Kidney (tissue), 14 donors: ENCODE data around the gene GRAMD2A. TPM values are rescaled to one million over a fixed set of nuclear protein-coding genes. Genes with fewer than 3 reads are reported as not detected.
A peak's percentile ranks its signal among the peaks of the same experiment; 100 is the strongest.

Source experiments
- DNase-seq, 5 donors: peaks; one replicate each; pipeline ENCODE4 v3.0.0-alpha.2; 2013 to 2020
- FAIRE-seq: peaks from 2 replicates; lab custom pipeline; 2012; peaks lifted over from hg19 to GRCh38; lab: Jason Lieb, UNC
- H3K27ac ChIP-seq, 2 donors: one replicate each; pipeline ENCODE4 v1.7.0; 2013; ENCODE audit warnings: low read depth in 2 of 2, low read length in 2 of 2, inconsistent platforms in 1 of 2
- H3K27me3 ChIP-seq: one replicate; pipeline ENCODE4 v1.7.1; 2013; ENCODE audit warnings: low read length, inconsistent platforms; ENCODE audit not compliant: control insufficient read depth, insufficient read depth
- H3K36me3 ChIP-seq, 3 donors: one replicate each; pipeline versions ENCODE4 v1.7.0 to v1.7.1; 2013; ENCODE audit warnings: low read length in 3 of 3, control low read depth in 1 of 3, inconsistent platforms in 1 of 3; ENCODE audit not compliant: insufficient read depth in 3 of 3, control insufficient read depth in 2 of 3
- H3K4me1 ChIP-seq, 3 donors: one replicate each; pipeline versions ENCODE4 v1.7.0 to v1.7.1; 2013; ENCODE audit warnings: low read length in 3 of 3, inconsistent platforms in 1 of 3, low read depth in 1 of 3; ENCODE audit not compliant: control insufficient read depth in 2 of 3, insufficient read depth in 2 of 3
- H3K4me3 ChIP-seq, 3 donors: one replicate each; pipeline versions ENCODE4 v1.7.0 to v1.8.1; 2013; ENCODE audit warnings: low read length in 3 of 3, control low read depth in 1 of 3, inconsistent platforms in 1 of 3
- H3K9ac ChIP-seq, 3 donors: one replicate each; pipeline versions ENCODE4 v1.7.0 to v1.7.1; 2013; ENCODE audit warnings: low read length in 3 of 3, control low read depth in 1 of 3, inconsistent platforms in 1 of 3
- H3K9me3 ChIP-seq, 3 donors: one replicate each; pipeline versions ENCODE4 v1.7.0 to v1.7.1; 2013; ENCODE audit warnings: low read length in 3 of 3, control low read depth in 1 of 3, inconsistent platforms in 1 of 3; ENCODE audit not compliant: control insufficient read depth in 2 of 3, insufficient read depth in 1 of 3
- CTCF ChIP-seq: IDR thresholded peaks from 3 replicates; pipeline ENCODE4 v1.5.1; 2012; ENCODE audit warnings: mild to moderate bottlenecking, moderate library complexity, borderline replicate concordance; ENCODE audit not compliant: insufficient read depth; ENCODE audit errors: extremely low read depth
- intact Hi-C: fragments of 100-400 bp; cut with DNase I; formaldehyde crosslinking; loops from one replicate; pipeline ENCODE4 v1.11.1; 2022
- polyA plus RNA-seq: library from polyadenylated mRNA; stranded (reverse); fragments of 350-450 nt; fragmentation: Illumina TruSeq; extraction: RNeasy Lipid Tissue Mini Kit (QIAGEN cat#74804); gene quantifications from one replicate; pipeline ENCODE4 v1.2.3, GENCODE V29; 2014; ENCODE audit warnings: low read depth, low replicate concordance; ENCODE audit not compliant: insufficient read depth
- total RNA-seq: library from RNA; stranded (reverse); fragmentation: NEBNext Ultra II Directional; extraction: Animal tissue kit (Norgen Biotek cat#: 25700); gene quantifications from one replicate; pipeline ENCODE4 v1.2.1, GENCODE V29; 2021
- donor health status: control.
- donor health status: control.
- donor health status: control.
- donor health status: control.
- donor health status: control.
- donor health status: DM: yes; HTN: yes; CAD: no.
- donor health status: Normal renal cell carcinoma (clear cell type).

GRAMD2A gene
- total and polyA plus RNA-seq, 2 donors from 2014 or later: 2.7 to 5.4 TPM

DNA sequence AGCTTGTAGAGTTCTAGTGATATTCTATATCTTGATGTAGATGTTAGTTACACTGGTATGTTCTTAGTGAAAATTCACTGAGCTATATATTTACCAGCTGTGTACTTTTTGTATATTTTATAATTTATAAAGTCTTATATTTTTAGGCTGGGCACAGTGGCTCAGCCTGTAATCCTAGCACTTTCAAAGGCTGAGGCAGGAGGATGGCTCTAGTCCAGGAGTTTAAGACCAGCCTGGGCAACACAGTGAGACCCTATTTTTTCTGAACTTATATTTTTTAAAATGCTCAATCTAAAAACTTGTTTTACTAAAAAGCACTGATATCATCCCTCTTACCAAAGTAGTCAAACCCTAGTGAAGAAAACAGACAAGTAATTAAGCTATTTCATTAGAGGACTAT, 84.8 kb downstream of the GRAMD2A start:
- no peak for TF ChIP-seq CTCF
- no peak overlapping the region for H3K27ac ChIP-seq

GRCh38 chr15:72112116-72112515, 85.5 kb downstream of the GRAMD2A start:
- intact Hi-C loops: no loop called here
- FAIRE-seq (no peak), DNase-seq (peak in 3 of 5 donors; percentile 32 to 73 (median 36))
- H3K9ac ChIP-seq: no peak overlapping the region
- TF ChIP-seq CTCF: no peak
- H3K4me1 ChIP-seq: peaks cover 2 to 15% (median 8%) of the 10 kb centered on the region in 3 donors
- H3K27me3 ChIP-seq: no peaks in the 10 kb centered on the region
- H3K36me3 ChIP-seq: no peaks in the 10 kb centered on the region
- H3K9me3 ChIP-seq: no peaks in the 10 kb centered on the region
- no peak overlapping the region for H3K4me3 ChIP-seq
- H3K27ac ChIP-seq: no peak overlapping the region

More for the DNA sequence above, 84.8 kb downstream of the GRAMD2A start:
- H3K36me3 ChIP-seq: no peaks in the 10 kb centered on the region
- peaks cover 2 to 15% (median 8%) of the 10 kb centered on the region in 3 donors for H3K4me1 ChIP-seq
- no peaks in the 10 kb centered on the region for H3K9me3 ChIP-seq
- DNase-seq (no peak), FAIRE-seq (no peak)
- H3K9ac ChIP-seq: no peak overlapping the region
- H3K4me3 ChIP-seq: no peak overlapping the region
- H3K27me3 ChIP-seq: no peaks in the 10 kb centered on the region
- intact Hi-C loops: no loop called here

- no peaks in the 10 kb centered on the region for H3K9me3 ChIP-seq
- no peak for TF ChIP-seq CTCF
- no peak for FAIRE-seq
- H3K4me1 ChIP-seq: peaks cover 1 to 8% (median 8%) of the 10 kb centered on the region in 3 donors
- no peak for DNase-seq
- H3K27ac ChIP-seq: no peak overlapping the region
- no peak overlapping the region for H3K4me3 ChIP-seq
- no peaks in the 10 kb centered on the region for H3K36me3 ChIP-seq
- intact Hi-C loops: no loop called here
- H3K9ac ChIP-seq: no peak overlapping the region
- no peaks in the 10 kb centered on the region for H3K27me3 ChIP-seq
These were observed 87.2 kb downstream of the GRAMD2A start for GRCh38 chr15:72110355-72110754.

Other genes starting within 250 kb of the GRAMD2A start
- gene MYO9A, start 79.6 kb downstream of the GRAMD2A start, total RNA-seq: 132 TPM
- gene MYO9A, start 79.6 kb downstream of the GRAMD2A start, polyA plus RNA-seq: 5.5 TPM
- 4.8 TPM for gene SENP8, start 79.4 kb downstream of the GRAMD2A start, total RNA-seq
- 5.6 TPM for gene SENP8, start 79.4 kb downstream of the GRAMD2A start, polyA plus RNA-seq
- gene PKM, start 33.4 kb upstream of the GRAMD2A start, total RNA-seq: 1,124 TPM
- 799 TPM for gene PKM, start 33.4 kb upstream of the GRAMD2A start, polyA plus RNA-seq
- 69.7 TPM for gene PARP6, start 74.8 kb upstream of the GRAMD2A start, total RNA-seq
- 50.4 TPM for gene PARP6, start 74.8 kb upstream of the GRAMD2A start, polyA plus RNA-seq
- gene CELF6, start 122.4 kb upstream of the GRAMD2A start, total RNA-seq: 3.5 TPM
- gene CELF6, start 122.4 kb upstream of the GRAMD2A start, polyA plus RNA-seq: 3.8 TPM
- gene HEXA, start 178.2 kb upstream of the GRAMD2A start, total RNA-seq: 138 TPM
- 199 TPM for gene HEXA, start 178.2 kb upstream of the GRAMD2A start, polyA plus RNA-seq
- gene TMEM202, start 200.5 kb upstream of the GRAMD2A start, total RNA-seq: not detected
- gene TMEM202, start 200.5 kb upstream of the GRAMD2A start, polyA plus RNA-seq: not detected